Osteocyte (in vitro differentiated cells): ENCODE data around the gene ABI1. TPM values are rescaled to one million over a fixed set of nuclear protein-coding genes. Genes with fewer than 3 reads are reported as not detected.
A peak's percentile ranks its signal among the peaks of the same experiment; 100 is the strongest.
"Not testable (repeated sequence)": the region's sequence is repeated elsewhere in the genome, so short reads cannot be mapped to it uniquely, and the experiment has no call there.

Experiments
- DNase-seq: peaks from one replicate; pipeline ENCODE4 v3.0.0; 2021; ENCODE audit warnings: mixed read lengths; ENCODE audit not compliant: unreplicated experiment; ENCODE audit errors: extremely low spot score
- H3K27ac Mint-ChIP-seq: one replicate; pipeline ENCODE4 v1.8.0; 2021; ENCODE audit warnings: mild to moderate bottlenecking, mixed read lengths; ENCODE audit not compliant: unreplicated experiment
- H3K27me3 Mint-ChIP-seq: one replicate; pipeline ENCODE4 v1.8.0; 2021; ENCODE audit warnings: mixed read lengths; ENCODE audit not compliant: unreplicated experiment
- H3K36me3 Mint-ChIP-seq: one replicate; pipeline ENCODE4 v1.8.0; 2021; ENCODE audit warnings: mixed read lengths; ENCODE audit not compliant: unreplicated experiment
- H3K4me1 Mint-ChIP-seq: one replicate; pipeline ENCODE4 v1.8.0; 2021; ENCODE audit warnings: mixed read lengths; ENCODE audit not compliant: unreplicated experiment
- H3K4me3 Mint-ChIP-seq: one replicate; pipeline ENCODE4 v1.8.0; 2021; ENCODE audit warnings: mild to moderate bottlenecking, moderate library complexity, mixed read lengths; ENCODE audit not compliant: unreplicated experiment
- H3K9me3 Mint-ChIP-seq: one replicate; pipeline ENCODE4 v1.8.0; 2021; ENCODE audit warnings: mixed read lengths; ENCODE audit not compliant: unreplicated experiment
- total RNA-seq: library from RNA; stranded (reverse); gene quantifications from 2 replicates; pipeline ENCODE4 v1.2.1, GENCODE V29; 2021
- TF ChIP-seq, protein P1 (sequence below): fragments of 200-600 bp; sonication (generic); IDR thresholded peaks from 2 replicates; pipeline ENCODE4 v1.5.0; 2021; ENCODE audit warnings: antibody characterized with exemption, mild to moderate bottlenecking, moderate library complexity

ABI1 gene
- total RNA-seq, 1 donor from 2014 or later: 62.2 TPM

DNA sequence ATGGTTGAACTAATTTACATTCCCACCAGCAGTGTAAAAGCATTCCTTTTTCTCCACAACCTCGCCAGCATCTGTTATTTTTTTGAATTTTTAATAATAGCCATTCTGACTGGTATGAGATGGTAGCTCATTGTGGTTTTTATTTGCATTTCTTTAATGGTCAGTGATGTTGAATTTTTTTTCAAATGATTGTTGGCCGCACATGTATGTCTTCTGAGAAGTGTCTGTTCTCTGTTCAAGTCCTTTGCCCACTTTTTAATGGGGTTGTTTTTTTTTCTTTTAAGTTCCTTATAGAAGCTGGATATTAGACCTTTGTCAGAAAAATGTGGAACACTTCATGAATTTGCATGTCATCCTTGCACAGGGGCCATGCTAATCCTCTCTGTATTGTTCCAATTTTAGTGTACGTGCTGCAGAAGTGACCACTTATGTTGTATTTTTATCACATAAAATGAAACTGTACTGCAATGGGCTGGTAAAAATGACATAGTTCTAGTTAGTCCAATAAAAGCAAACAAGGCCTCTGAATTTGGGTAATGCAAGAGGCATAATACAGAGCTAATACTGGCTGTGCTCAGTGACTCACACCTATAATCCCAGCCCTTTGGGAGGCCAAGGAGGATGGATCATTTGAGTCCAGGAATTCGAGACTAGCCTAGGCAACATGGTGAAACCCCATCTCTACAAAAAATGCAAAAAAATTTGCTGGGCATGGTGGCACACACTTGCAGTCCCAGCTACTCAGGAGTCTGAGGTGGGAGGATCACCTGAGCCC is 70.3 kb downstream of the ABI1 start:
- no peak for DNase-seq
- Mint-ChIP-seq H3K4me1 (peaks cover 10% of the 10 kb centered on the region), H3K4me3 (no peak overlapping the region), H3K9me3 (peaks cover 9% of the 10 kb centered on the region), H3K27me3 (no peaks in the 10 kb centered on the region), H3K27ac (no peak overlapping the region), H3K36me3 (no peaks in the 10 kb centered on the region)
- TF ChIP-seq, protein P1, sequence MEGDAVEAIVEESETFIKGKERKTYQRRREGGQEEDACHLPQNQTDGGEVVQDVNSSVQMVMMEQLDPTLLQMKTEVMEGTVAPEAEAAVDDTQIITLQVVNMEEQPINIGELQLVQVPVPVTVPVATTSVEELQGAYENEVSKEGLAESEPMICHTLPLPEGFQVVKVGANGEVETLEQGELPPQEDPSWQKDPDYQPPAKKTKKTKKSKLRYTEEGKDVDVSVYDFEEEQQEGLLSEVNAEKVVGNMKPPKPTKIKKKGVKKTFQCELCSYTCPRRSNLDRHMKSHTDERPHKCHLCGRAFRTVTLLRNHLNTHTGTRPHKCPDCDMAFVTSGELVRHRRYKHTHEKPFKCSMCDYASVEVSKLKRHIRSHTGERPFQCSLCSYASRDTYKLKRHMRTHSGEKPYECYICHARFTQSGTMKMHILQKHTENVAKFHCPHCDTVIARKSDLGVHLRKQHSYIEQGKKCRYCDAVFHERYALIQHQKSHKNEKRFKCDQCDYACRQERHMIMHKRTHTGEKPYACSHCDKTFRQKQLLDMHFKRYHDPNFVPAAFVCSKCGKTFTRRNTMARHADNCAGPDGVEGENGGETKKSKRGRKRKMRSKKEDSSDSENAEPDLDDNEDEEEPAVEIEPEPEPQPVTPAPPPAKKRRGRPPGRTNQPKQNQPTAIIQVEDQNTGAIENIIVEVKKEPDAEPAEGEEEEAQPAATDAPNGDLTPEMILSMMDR: no peak

- not testable (repeated sequence) for H3K27ac Mint-ChIP-seq, DNase-seq, H3K9me3 Mint-ChIP-seq, H3K27me3 Mint-ChIP-seq, H3K4me3 Mint-ChIP-seq, H3K4me1 Mint-ChIP-seq, H3K36me3 Mint-ChIP-seq
Measured at GRCh38 chr10:26789779-26790178, 71.0 kb downstream of the ABI1 start.

DNA sequence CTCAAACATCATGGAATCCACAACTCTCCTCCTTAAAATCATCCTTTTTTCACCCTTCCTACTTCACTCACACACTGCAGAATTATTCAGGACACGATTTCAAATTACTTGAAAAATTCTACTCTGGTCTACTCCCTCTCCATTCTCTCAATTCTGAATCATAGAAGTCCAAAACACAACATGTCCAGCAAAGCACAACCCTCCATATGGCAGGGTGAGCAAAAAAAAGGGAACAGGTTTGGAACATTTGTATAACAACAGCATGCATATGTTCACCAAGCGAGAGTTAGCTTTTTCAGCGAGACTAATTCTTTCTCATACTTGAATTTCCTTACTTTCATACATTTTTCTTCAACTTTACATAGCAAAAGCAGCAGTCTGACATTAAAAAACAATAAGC is 73.4 kb downstream of the ABI1 start:
- Mint-ChIP-seq H3K27ac (no peak overlapping the region), H3K4me1 (peaks cover 10% of the 10 kb centered on the region), H3K4me3 (no peak overlapping the region), H3K9me3 (peaks cover 5% of the 10 kb centered on the region), H3K36me3 (no peaks in the 10 kb centered on the region), H3K27me3 (no peaks in the 10 kb centered on the region)
- no peak for DNase-seq
- TF ChIP-seq, protein P1: no peak

DNA sequence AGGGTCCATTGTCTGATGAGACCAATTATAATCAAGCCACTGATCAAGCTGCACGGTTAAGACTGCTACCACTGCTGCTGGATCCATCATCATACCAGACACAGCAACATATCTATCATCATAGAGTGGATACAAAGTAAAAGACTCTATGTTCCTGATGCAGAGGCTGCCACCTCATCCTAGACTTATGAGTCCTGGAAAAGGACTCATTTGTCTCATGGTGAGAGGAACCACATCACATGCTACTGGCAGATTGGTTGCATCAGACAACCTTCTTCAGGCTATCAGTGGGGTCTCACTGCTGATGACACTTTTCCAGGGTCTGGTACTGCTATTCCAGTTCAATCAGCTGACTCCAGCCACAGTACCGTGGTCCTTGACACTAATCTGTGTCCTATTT is 79.0 kb downstream of the ABI1 start:
- H3K4me3 Mint-ChIP-seq: no peak overlapping the region
- peaks cover 14% of the 10 kb centered on the region for H3K4me1 Mint-ChIP-seq
- H3K27me3 Mint-ChIP-seq: no peaks in the 10 kb centered on the region
- no peaks in the 10 kb centered on the region for H3K36me3 Mint-ChIP-seq
- peak overlapping the region; percentile 82 for H3K27ac Mint-ChIP-seq
- no peaks in the 10 kb centered on the region for H3K9me3 Mint-ChIP-seq
- TF ChIP-seq, protein P1: no peak
- no peak for DNase-seq

GRCh38 chr10:26780793-26781601 is 79.8 kb downstream of the ABI1 start:
- no peaks in the 10 kb centered on the region for H3K27me3 Mint-ChIP-seq
- TF ChIP-seq, protein P1: no peak
- peak overlapping the region; percentile 82 for H3K27ac Mint-ChIP-seq
- no peaks in the 10 kb centered on the region for H3K36me3 Mint-ChIP-seq
- no peak for DNase-seq
- H3K9me3 Mint-ChIP-seq: no peaks in the 10 kb centered on the region
- peaks cover 16% of the 10 kb centered on the region for H3K4me1 Mint-ChIP-seq
- no peak overlapping the region for H3K4me3 Mint-ChIP-seq
